RWPE1 (cell line): ENCODE measurements around the gene RILP.

Experiments
- CTCF ChIA-PET: fragments of 350-600 bp; sonication (Branson Sonifier 250); formaldehyde crosslinking; extraction: SDS; loops from one replicate; lab custom pipeline; 2021; lab: Yijun Ruan, JAX
- POLR2A ChIA-PET: fragments of 400-600 bp; formaldehyde crosslinking; extraction: SDS; loops from one replicate; lab custom pipeline; 2020; ENCODE audit warnings: antibody characterized with exemption; ENCODE audit not compliant: low non-redundant PET; lab: Yijun Ruan, JAX
- DNase-seq: peaks from one replicate; pipeline ENCODE4 v3.0.0; 2012; ENCODE audit warnings: low spot score
- H3K27ac ChIP-seq: fragments of 450-650 bp; 2 replicates; pipeline ENCODE4 v1.5.1; 2017
- CTCF ChIP-seq: fragments of 450-650 bp; conservative IDR thresholded peaks from 2 replicates; pipeline ENCODE4 v1.5.1; 2017; ENCODE audit warnings: low read depth, mild to moderate bottlenecking

The RILP gene

GRCh38 chr17:1608676-1609075, 41.0 kb downstream of the RILP start:
- TF ChIP-seq CTCF, result no peak
- ChIA-PET CTCF (interaction anchor here (1.2 kb wide), 1 partner anchor 34 kb away, joined by 4 read pairs; no protein-coding TSS in a partner anchor), POLR2A (no interaction called here)
- no peak for DNase-seq
- H3K27ac ChIP-seq, result no peak overlapping the region

DNA sequence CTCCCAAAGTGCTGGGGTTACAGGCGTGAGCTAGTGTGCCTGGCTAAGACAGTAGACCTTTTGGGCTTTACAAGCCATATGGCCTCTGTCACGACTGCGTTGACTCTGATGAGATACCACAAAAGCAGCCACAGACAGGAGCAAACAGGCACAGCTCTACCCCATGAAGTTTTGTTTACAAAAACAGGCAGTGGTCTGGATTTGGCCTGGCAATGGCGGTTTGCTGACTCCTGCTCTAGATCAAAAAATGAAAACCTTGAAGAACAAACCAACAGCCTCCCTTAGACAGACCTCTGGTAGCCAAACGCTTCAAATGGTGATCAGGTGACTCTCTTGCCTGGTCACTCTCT, 41.7 kb downstream of the RILP start:
- ChIA-PET POLR2A (interaction anchor here (0.5 kb wide), 1 partner anchor 1999 kb away, joined by 3 read pairs; no protein-coding TSS in a partner anchor), CTCF (interaction anchor here (1.2 kb wide), 1 partner anchor 34 kb away, joined by 4 read pairs; no protein-coding TSS in a partner anchor)
- TF ChIP-seq CTCF, result no peak
- peak overlapping the region; percentile 29; the same call in 1 of the 2 replicates for H3K27ac ChIP-seq
- no peak for DNase-seq

GRCh38 chr17:1606352-1606985, 43.2 kb downstream of the RILP start:
- ChIA-PET POLR2A (no interaction called here), CTCF (interaction anchor here (1.3 kb wide), 1 partner anchor 24 kb away, joined by 4 read pairs; no protein-coding TSS in a partner anchor)
- H3K27ac ChIP-seq, result no peak overlapping the region; the same call in 1 of the 2 replicates

GRCh38 chr17:1605681-1606351, 43.9 kb downstream of the RILP start:
- no peak overlapping the region for H3K27ac ChIP-seq
- TF ChIP-seq CTCF, result no peak
- ChIA-PET CTCF (interaction anchor here (1.3 kb wide), 1 partner anchor 24 kb away, joined by 4 read pairs; no protein-coding TSS in a partner anchor), POLR2A (no interaction called here)
- DNase-seq, result no peak

More at GRCh38 chr17:1606352-1606985, 43.2 kb downstream of the RILP start:
- DNase-seq, result no peak
- no peak for TF ChIP-seq CTCF

- TF ChIP-seq CTCF, result no peak
- POLR2A ChIA-PET, result no interaction called here
- DNase-seq, result no peak
- H3K27ac ChIP-seq, result no peak overlapping the region
- CTCF ChIA-PET, result interaction anchor here (1.3 kb wide), 1 partner anchor 25 kb away, joined by 4 read pairs; no protein-coding TSS in a partner anchor
Measured at GRCh38 chr17:1604831-1605528, 44.7 kb downstream of the RILP start.

- ChIA-PET CTCF (no interaction called here), POLR2A (no interaction called here)
- TF ChIP-seq CTCF, result no peak
- no peak for DNase-seq
- H3K27ac ChIP-seq, result no peak overlapping the region
Measured at GRCh38 chr17:1601571-1601970, 48.1 kb downstream of the RILP start.
